ENCODE results near the gene RYR3.

Gene RYR3

DNA sequence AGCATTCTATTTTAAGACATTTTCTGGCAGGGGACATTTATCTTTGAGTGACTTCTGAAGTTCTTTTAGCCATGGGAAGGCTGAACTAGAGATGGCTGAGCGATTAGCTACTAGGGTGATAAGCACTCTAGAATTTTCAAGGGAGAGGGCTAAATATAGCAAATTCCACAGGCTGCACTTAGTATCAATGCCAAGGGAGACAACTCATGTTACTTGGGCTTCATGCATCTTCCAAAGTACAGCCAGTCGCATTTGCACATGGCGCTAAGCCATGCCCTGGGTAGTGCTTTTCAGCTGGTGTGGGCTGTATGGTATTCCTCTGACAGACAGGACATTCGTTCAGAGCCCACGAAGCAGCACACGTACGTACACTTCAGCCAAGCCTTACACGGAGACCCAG is 69.6 kb downstream of the RYR3 start:
- no peak for DNase-seq

DNA sequence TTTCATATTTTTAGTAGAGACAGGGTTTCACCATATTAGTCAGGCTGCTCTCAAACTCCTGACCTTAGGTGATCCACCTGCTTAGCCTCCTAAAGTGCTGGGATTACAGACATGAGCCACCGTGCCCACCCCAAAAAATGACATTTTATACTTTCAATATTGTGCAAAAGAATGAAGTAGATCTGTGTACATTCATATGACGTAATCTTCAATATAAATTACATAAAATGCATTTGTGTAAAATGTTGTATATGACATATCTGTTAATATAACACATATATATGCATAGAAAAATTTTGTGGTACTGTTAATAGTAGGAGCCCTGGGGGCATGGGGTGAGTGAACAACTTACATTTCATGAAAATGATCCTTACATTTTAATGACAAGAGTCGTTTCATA is 71.7 kb downstream of the RYR3 start:
- no peak for DNase-seq

DNA sequence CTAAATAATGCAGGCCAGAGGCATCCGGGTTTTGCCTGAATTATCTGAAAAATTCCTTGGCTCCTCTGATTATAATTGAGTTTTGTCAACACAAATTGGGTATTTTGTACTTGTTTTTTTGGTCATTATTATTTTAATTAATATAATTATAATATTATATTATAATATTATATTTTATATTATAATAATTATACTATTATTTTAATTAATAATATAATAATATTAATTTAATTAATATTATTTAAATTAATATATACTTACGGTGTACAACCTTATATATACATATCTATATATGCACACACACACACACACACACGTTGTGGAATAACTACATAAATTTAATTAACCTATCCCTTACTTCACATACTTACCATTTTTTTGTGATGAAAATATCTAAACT is 73.5 kb downstream of the RYR3 start:
- no peak for DNase-seq

DNA sequence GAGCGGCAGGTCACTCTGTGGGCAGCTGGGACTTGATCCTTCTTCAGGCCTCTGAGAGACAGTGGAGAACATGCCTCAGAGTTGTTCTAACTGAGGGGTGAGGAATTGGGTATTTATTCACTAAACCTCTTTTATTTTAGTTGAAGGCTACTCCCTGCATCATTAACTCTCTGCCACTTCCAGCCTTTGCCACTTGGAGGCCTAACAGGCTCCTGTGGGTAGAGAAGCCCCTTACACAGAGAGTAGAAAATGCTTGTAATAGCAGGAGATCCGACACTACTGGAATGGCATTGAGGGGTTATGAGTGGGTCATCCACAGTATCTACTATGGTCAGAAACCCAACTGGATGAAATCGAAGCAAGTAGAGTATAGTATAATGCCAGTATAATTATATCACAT is 81.7 kb downstream of the RYR3 start:
- no peak for DNase-seq

DNA sequence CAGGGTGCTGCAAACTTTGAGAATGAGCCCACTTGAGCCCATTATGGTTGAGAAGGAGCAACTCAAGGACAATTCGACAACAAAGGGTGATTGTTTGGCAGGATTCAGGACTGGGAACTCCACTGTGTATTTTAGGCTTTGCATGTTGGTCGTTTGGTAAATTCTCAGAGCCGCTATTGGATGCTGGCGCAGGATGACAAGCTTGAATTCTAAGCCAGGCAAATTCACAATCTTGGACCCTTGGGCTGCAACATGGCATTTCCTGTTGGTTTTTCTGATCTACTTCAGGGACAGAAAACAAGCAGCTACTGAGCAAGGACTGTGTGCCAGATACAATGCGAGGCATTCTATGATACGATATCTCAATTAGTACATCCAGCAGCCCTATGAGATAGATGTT is 82.8 kb downstream of the RYR3 start:
- no peak for DNase-seq

DNA sequence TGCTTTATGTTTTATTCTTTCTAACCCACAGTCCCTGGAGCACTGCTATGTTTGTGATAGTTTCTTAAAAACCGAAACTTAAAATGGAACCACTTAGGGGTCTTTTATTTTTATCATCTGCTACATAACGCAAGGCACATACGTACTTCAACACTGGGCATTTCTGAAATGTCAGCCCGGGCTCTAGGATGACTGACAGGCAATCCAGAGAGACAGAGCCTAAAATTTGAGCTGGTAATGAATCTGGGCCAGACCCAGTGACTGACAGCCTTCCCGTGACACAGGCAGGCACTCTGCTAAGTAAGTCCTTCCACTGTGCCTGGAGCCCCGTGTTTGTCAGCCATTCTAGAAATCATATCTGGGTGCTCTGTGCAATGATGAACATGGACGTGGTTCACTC is 84.6 kb downstream of the RYR3 start:
- no peak for DNase-seq

DNA sequence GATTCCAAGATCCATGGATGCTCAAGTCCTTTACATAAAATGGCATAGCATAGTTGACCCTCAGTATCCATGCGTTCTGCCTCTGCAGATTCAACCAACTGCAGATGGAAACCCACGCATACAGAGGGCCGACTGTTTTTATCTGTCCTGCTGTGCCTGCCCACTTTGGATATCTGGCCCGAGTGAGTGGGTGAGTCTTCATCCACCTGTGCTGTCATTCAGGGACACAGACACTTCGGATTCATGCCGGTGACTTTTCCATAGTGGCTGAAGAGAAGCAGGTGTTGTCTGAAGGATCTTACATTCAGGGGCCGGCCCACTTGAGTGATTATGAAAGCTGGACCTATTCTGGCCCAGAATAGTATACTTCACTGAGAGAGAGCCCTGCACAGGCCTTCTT is 85.1 kb downstream of the RYR3 start:
- no peak for DNase-seq

DNA sequence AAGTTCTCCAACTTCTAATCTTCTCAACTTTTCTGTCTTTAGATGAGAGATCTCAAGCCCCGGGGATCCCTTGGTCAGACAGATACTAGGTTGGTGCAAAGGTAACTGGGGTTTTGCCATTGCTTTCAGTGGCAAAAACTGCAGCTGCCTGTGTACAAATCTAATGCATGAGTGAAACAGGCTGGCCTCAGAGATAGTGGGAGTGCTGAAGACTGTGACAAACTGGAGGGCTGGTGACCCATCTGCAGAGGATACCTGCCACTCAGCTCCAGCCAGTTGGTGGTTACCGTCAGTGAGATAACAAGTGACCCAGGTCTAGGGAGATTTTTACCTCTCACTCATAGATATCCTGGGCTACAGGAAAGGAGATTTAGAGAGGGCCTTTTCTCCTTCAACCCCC is 85.7 kb downstream of the RYR3 start:
- no peak for DNase-seq

DNA sequence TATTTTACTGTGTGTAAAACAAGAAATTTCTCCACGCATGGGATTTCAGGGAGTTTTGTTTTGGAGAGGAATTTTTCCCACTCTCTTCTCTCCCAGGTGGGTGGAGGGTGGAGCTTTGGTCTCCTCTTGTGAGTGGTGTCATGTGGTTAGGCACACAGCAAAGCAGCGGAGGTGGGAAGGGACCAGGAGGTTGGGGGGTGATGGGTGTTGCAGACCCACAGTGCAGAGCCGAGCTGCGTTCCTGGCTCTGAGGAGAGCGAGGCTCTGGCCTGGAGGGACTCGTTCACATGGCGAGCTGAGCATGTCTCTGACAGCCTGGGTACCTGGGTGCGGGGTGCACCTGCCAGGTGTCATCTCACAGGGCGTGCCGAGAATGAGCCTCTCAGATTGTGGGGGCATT is 87.8 kb downstream of the RYR3 start:
- DNase-seq: peak in 5 of 56 donors; percentile 2 to 20 (median 6)

DNA sequence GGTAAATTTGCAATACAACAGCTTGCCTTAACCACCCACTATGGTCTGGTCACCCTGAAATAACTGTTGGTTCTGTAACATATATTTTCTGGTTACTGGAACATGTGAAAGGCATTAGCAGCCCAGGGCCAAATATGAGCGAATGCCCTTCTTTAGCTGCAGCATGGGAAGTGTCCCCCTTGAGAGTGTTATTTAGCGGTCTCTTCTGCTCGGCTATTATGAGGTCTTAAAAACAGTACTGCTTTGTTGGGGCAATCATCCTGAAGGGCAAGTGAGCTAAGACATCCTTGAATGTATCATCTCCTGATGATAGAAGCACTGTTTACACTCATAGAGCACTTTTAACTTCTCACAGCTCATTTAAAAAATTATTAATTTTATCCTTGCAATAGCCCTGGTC is 90.2 kb downstream of the RYR3 start:
- no peak for DNase-seq

DNA sequence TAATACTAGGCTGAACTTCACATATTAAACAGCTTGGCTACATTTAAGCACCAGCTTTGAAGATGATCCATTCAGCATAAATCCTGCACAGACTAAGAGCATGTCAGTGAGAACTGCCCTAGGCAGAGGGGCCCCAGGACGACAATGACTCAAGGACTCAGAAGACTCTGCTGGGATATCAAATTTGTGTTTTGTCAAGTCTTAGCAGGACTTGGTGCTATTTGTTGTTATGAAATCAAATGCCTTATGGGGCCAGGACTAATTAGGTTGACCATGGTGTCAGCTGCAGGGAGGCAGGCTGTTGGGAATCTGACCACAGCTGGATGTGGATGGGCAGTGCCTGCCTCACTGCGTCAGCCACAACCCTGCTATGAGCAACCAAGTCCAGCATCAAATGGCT is 91.8 kb downstream of the RYR3 start:
- DNase-seq: no peak

DNA sequence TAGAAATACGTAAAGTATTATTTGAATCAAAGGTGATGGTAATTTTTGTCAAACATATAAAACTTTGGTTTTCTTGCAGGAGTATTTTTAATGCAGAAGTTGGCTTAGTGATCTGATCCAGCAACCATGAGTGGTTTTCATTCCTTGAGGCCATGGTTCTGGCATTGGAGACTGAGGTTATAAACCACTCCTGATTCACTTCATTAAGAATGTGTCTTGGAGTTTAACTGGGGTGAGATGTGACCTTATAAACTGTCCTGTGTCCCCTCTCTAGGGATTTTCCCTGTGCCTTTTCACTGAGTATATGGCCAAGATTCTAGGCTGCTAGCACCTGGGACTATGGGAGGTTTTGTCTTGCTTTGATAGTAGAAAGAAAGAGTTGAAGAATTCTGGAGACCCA is 94.3 kb downstream of the RYR3 start:
- no peak for DNase-seq

DNA sequence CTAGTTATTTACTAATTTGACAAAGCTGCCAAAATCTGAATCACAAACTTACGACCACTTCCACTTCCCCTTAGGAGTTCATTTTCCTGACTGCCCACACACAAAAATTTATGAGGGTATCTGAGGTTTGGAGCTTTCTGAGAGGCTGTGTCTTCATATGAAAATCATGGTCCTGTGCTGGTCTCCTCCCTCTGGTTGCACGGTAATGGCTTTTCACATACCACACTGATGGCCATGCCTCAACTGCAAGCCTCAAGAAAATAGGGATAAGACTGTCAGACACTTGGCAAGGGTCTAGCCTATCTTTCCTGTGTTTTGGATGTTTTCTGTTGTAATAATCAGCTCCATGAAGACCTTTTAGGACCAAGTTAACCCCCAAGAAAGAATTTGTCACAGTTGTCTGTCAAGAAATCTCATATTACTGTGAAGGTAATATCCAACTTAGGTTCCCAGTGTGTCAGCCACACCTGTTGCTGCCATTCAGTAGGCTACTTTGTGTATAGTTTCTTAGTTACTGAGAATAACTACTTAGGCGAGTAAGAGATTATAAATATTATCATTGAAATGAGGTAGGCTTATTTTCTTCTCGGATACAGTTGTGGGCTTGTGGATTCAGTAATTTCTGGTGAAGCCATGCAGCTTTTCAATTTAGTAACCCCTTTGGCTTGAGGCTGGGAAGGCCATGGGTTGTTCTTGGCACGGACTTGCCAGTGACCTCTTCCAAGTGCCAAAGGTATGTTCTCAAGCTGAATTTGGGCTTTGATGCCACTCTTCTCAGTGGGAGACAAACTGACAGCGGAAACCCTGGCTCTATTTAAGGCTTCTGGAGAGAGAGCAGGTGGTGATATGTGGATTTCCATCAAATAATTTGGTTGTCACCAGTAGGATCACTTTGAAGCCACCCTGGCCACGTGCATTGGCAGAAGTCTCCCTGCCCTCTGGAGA is 101.1 kb downstream of the RYR3 start:
- no peak for DNase-seq

DNA sequence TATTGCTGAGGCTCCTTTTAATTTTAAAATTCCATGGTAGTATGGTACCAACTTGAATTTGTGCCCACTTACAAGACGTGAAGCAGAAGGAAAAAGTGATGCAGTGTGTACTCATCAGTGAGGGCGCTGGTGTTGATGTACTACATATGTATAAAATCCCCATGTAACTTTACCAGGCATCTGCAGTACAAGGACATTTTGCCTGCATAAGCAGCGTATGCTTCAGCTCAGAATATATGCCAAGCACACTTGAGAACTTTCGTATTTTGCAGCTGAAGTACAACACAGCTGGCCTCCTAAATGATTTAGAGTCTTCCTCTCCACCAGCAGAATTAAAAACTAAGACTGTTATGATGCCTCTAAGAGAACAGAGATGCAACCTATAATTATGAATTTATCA is 108.9 kb downstream of the RYR3 start:
- no peak for DNase-seq

DNA sequence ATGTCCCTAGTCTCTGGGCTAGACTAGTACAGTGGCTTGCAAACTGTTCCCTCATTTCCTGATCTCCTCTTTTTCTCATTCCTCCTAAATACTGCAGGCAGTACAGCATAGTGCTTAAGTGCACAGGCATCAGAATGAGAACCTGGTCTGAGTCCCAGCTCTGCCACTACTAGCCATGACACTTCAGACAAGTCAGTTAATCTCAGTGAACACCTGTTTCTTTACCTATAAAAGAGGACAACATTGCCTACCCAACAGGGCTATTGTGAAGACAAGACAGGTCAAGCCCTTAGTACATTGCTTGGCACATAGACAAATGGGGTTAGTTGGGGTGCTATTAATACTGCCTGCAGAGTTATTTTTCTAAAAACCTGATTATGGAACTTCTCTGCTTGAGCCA is 113.3 kb downstream of the RYR3 start:
- no peak for DNase-seq

DNA sequence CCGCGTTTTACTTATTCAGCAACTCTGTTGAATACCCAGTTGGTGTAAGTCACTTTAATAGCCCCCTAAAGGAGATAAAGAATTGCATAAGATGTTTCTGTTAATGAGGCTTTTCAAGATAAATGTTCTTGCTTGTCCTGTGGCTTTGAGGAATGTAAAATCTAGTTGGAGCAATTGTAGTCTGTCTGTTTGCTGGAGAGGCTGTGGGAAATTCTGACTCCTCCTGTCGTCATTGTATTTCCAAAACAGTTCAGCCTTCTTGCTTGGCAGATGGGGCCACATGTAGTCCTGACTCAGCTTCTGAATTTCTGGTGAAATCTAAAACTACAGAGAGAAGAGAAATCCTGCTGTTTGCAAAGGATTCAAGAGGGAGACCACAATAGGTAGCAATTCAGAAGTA is 114.4 kb downstream of the RYR3 start:
- DNase-seq: peak in 1 of 56 donors; percentile 5

DNA sequence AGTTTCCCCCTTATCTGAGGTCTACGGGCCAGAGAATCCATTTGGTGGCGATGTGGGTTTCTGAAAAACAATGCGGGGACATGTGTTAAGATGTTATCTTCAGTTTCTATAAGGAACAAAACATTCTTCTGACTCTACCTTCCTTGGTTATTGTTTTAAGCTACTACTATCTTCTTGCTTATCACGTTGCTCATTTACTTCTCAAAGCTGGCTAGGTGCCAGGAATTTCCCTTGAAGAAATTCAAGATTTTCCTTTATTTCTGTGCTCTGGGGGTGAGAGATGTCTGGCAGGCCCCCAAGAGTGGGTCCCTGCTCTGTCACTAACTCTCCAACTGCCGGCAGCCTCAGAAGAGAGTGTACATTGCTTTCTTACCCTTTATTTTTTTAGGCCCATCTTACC is 119.8 kb downstream of the RYR3 start:
- DNase-seq: no peak

DNA sequence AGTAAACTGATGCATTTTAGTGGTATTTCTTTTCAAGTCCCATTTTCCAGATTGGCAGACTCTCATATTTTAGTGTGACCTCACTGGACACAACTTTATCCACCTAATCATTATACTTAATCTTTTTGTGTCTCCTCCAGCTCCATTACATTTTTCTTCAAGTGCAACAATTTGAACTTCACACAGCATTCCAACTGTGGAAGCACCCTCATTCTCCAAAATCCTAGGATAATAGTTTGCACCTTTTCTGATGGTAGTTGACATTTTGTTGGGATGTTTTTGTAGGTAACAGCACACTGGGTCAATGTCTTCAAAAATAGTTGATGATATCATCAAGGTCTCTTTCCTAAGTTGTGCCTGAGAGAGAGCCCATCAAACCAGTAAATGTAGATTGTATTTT is 123.1 kb downstream of the RYR3 start:
- DNase-seq: no peak

DNA sequence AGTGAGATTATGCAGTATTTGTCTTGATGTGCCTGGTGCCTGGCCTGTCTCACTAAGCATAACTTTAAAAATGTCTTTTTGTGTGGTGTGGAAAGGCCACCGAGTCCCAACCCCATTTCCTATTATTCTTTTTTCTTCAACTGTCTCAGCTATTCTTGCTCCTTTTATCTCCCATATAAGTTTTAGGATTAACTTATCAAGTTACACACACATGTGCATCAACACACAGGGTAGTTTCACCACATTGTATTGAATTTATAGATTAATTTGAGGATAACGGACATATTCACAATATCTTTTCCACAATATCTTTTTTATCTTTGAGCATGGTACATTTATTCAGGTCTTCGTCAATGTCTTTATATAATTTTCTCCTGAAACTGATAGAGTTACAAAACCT is 127.6 kb downstream of the RYR3 start:
- no peak for DNase-seq

DNA sequence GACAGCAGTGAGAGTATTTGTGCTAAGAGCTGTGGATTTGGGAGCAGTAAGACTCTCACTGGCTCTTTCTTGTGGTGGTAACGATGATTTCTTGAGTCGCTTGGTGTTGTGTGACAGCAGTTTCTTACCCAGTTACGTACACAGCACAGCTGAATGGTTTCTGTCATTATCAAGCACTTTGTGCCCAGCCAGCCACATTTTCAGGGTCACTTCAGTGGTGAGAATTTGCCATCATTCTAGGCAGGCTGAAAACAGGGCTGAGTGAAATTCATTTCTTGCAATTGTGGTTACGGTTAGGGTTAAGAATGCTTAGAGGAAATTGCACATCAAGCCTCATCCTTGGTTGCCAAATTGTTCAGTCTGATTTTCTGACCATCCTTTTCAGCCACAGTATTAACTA is 130.1 kb downstream of the RYR3 start:
- DNase-seq: no peak

DNA sequence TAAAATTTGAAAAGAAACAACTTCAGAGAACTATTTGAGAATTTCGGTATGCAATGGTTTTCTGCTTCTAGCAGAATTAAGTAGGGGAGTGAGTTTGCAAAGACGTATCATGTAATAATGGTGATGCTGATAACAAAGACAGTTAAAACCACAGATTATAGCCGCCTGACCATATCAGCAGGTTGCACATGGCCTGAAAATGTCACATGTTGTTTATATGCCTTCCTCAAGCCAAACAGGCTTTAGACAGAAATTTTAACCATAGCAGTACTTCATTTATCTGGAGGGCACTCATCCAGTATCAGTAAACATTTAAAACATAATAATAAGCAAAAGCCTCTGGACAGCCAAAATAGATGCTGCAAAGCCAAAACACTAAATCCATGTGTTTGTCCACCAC is 131.7 kb downstream of the RYR3 start:
- DNase-seq: no peak

DNA sequence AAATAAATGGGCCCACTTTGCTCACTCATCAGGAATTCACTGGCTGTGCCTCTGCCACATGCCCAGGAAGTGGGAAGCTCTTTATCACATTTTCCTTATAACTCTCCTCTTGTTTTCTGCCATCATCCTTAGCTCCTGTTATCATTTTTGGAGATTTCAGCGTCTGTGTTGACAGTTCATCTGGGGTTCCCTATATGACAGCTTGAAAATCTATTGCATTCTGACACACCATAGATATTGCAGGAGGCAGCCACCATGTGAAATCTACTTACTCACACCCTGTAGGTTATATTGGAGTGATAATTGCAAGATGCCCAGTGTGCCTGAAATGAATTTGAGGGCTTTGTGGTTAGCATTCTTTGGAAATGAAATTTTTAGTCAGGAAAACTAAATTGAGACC is 132.9 kb downstream of the RYR3 start:
- no peak for DNase-seq

DNA sequence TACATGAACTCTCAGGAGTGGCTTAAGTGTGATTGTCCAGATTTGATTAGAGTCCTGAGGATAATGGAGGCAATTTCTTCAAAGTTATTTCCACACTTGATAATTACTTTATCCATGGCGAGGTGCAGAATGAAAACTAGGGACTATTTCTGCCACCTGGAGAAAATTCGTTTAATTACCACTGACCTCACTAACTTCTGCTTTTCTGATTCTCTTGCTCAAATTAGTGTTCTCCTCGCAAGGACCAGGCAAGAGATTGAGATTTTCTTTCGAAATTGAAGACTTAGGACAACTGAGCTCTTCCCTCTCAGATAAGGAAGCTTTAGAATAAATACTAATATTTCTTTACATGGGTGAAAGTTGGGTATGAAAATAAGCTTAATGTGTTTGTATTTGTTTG is 135.2 kb downstream of the RYR3 start:
- no peak for DNase-seq

DNA sequence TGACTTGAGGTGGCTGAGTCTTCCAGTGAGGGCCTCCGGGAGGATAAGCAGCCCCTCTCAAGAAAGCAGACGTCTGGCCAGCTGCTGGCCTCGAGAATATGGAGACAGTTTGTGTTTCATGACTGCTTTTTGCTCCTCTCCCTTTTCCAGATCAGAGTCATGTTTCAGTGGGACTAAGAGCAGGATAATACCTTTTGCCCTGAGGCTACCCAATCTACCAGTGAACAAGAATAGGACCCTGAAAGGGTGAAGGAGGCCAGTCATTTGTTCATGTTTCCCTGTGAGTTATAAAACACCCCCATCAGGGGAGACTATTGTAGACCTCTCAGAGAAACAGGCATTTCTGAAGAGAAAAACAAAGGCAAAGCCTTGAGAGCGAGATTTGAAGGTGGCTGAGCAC is 137.4 kb downstream of the RYR3 start:
- DNase-seq: no peak

Data from nucleus accumbens (tissue), 56 donors.